ENCODE measurements around the gene DBNDD2.

Gene DBNDD2

DNA sequence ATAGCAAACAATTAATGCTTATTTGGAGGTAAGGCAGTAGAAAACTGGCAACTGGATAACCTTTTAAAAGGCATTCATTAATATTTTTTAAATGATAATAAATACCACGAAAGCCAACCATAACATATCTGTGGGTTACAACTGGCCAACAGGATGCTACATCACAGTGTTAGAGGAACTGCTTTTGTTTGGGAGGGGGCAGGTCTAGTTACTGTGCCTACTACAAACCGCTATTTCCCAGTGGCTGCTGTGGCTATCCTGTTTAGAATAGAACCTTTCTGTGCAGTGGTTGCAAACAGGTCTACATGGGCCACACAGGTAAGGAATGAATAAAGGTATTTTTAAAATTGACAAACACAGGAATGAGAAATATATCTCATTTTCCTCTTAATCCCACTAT, 8.8 kb downstream of the DBNDD2 start:
- DNase-seq (ENCODE audit: low spot score): no peak

- DNase-seq (ENCODE audit: low spot score): peak; percentile 96
Observed at GRCh38 chr20:45419188-45420091, 11.4 kb downstream of the DBNDD2 start.

- no peak for DNase-seq (ENCODE audit: low spot score)
Observed at GRCh38 chr20:45420125-45420524, 12.0 kb downstream of the DBNDD2 start.

- no peak for DNase-seq (ENCODE audit: low spot score)
Observed at GRCh38 chr20:45423700-45424099, 15.6 kb downstream of the DBNDD2 start.

DNA sequence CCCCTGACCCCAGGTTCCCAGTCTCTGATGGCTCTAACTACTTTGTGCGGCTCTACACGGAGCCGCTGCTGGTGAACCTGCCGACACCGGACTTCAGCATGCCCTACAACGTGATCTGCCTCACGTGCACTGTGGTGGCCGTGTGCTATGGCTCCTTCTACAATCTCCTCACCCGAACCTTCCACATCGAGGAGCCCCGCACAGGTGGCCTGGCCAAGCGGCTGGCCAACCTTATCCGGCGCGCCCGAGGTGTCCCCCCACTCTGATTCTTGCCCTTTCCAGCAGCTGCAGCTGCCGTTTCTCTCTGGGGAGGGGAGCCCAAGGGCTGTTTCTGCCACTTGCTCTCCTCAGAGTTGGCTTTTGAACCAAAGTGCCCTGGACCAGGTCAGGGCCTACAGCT, 17.5 kb downstream of the DBNDD2 start:
- DNase-seq (ENCODE audit: low spot score): no peak

GRCh38 chr20:45426320-45427016, 18.4 kb downstream of the DBNDD2 start:
- DNase-seq (ENCODE audit: low spot score): no peak

DNA sequence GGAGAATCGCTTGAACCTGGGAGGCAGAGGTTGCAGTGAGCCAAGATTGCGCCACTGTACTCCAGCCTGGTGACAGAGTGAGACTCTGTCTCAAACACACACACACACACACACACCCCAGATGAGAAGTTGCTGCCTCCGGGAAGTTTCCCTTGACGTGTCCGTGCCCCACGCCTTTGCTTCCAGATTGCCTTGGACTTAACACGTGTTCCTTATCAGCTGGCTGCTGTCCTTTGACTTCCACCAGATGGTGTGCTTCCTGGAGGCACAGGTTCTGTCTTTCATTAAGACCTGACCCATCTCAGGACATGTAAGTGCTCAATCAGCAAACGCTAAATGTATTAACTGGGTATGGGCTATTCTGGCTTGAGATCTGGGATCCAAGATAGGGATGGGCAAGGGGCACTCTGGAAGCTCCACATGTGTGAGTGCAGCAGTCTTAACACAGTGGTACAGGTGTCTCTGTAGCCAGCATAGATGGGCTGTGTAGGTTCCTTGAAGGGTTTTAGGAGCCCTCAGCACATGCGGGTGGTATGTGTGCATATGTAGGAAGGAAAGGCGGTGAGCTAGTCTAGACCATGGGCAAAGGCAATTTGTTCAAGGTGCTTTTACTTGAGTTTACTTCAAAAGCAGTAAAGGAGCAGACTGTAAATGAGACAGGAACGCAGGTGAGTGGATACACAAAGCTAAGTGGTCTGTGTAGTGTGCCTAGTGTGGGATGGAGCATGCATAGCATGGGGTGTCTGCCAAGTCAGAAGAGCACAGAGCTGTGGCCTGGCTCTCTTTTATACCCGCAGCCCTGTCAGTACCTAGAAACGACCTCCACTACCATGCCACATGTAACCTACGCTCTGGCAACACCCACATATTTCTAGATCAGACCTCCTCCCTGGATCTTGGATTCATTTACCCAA, 19.4 kb downstream of the DBNDD2 start:
- no peak for DNase-seq (ENCODE audit: low spot score)

GRCh38 chr20:45429618-45430017, 21.5 kb downstream of the DBNDD2 start:
- no peak for DNase-seq (ENCODE audit: low spot score)

- DNase-seq (ENCODE audit: low spot score): no peak
Observed at GRCh38 chr20:45432294-45432693, 24.2 kb downstream of the DBNDD2 start.

DNA sequence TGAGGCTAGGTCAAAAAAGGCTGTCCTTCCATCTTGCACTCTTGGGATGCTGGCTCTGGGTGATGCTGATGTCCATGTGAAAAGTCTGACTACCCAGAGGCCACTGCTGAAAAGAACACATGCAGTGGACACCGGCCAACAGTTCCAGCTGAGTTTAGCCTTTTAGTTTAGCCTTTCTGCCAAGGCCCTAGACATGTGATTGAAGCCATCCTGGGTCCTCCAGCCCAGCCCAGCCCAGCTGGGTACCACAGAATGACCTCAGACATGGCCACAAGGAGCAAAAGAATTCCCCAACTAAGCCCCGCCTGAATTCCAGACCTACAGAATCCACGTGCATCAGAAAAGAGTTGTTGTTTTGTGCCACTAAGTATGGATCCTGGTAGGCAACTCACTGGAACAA, 25.2 kb downstream of the DBNDD2 start:
- no peak for DNase-seq (ENCODE audit: low spot score)

DNA sequence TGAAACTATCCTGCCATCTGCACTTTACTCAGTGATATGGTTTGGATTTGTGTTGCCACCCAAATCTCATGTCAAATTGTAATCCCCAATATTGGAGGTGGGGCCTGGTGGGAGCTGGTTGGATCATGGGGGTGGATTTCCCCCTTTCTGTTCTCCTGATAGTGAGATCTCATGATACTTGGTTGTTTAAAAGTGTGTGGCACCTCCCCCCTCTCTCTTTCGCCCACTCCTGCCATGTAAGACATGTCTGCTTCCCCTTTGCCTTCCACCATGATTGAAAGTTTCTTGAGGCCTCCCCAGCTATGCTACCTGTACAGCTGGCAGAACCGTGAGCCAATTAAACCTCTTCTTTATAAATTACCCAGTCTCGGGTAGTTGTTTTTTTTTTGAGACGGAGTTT, 25.9 kb downstream of the DBNDD2 start:
- no peak for DNase-seq (ENCODE audit: low spot score)

- DNase-seq (ENCODE audit: low spot score): peak; percentile 86
Observed at GRCh38 chr20:45436732-45437485, 28.8 kb downstream of the DBNDD2 start.

- DNase-seq (ENCODE audit: low spot score): peak; percentile 5
Observed at GRCh38 chr20:45440424-45440823, 32.3 kb downstream of the DBNDD2 start.

- DNase-seq (ENCODE audit: low spot score): no peak
Observed at GRCh38 chr20:45440891-45441685, 33.0 kb downstream of the DBNDD2 start.

GRCh38 chr20:45441746-45442145, 33.7 kb downstream of the DBNDD2 start:
- no peak for DNase-seq (ENCODE audit: low spot score)

DNA sequence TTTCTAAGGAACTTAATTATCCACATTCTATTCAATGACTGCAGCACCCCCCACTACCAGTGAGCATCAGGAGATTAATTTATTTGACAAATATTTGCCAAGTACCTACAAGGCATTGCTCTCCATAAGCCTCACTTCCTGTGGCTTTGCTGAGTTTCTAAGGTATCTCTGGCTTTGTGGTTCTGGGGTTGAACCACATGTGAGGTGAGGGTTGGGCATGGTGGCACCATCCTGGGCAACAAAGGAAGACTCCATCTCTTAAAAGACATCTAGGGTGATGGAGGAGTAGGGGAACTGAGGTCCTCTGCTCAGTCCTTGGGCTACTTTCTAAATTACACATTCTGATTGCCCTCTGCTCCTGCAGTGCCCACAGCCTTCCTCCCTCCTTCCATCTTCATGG, 36.0 kb downstream of the DBNDD2 start:
- DNase-seq (ENCODE audit: low spot score): no peak

- DNase-seq (ENCODE audit: low spot score): peak; percentile 33
Observed at GRCh38 chr20:45445805-45446562, 37.9 kb downstream of the DBNDD2 start.

- no peak for DNase-seq (ENCODE audit: low spot score)
Observed at GRCh38 chr20:45448270-45448669, 40.2 kb downstream of the DBNDD2 start.

DNA sequence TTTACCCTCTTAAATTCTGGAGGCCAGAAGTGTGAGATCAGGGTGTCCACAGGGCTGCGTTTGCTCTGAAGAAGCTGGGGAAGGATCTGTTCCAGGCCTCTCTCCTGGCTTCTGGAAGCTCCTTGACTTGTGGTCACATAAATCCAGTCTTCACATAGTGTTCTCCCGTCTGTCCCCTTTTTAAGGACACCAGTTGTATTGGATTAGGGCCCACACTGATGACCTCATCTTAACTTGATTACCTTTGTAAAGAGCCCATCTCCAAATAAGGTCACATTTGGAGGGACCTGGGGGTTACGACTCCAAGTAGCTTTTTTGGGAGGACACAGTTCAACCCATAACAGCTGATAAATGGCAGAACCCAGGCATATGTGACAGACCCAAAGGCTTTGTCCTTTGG, 41.4 kb downstream of the DBNDD2 start:
- DNase-seq (ENCODE audit: low spot score): no peak
